ENCODE results near the gene SLC39A1. TPM values are rescaled to one million over a fixed set of nuclear protein-coding genes. Genes with fewer than 3 reads are reported as not detected.

Gene SLC39A1
- total RNA-seq, 1 experiment from 2014 or later: 377 TPM

DNA sequence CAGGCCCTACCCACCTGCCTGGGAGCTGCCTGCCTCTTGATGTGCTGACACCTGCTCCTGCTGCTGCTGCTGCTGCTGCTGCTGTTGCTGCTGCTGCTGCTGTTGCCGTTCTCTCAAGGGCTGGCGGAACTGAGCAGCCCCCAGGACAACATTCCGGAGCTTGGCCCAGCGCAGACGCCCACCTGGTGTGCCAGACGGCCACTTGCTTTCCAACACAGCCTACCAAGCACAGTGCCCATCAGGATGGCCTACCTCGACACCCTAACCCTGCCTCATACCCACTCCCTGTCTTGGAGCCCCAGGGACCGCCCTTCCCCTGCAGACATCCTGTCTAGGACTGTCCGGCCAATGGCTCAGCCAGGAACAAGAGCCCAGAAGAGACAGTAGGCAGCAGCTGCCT lies 28.6 kb downstream of the SLC39A1 start:
- DNase-seq: no peak
- peaks cover 38% of the 10 kb centered on the region for H3K36me3 ChIP-seq (replicated peaks; ENCODE audit: control insufficient read depth, insufficient read depth, low read length)
- no peak overlapping the region for H3K4me3 ChIP-seq (ENCODE audit: insufficient read depth, low read depth, low read length)

DNA sequence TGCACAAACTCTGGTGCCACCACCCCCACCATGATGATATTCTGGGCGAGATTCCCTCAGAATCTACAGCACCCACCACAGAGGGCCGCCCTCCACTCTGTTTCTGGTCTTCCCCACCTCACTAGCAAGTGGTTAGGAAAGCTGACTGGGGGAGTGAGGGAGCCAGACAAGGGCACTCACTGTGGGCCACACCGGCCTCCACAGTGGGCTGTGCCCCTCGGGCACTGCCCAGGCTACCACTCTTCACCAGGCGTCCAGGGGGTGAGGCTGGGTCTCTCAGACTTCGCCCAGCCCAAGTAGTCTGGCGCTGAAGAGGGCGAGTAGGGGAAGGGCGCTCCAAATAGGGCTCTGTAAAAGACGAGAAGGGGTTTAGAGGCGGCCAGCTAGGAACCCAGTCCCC lies 29.4 kb downstream of the SLC39A1 start:
- no peak for DNase-seq
- peaks cover 36% of the 10 kb centered on the region for H3K36me3 ChIP-seq (replicated peaks; ENCODE audit: control insufficient read depth, insufficient read depth, low read length)
- no peaks in the 10 kb centered on the region for H3K27me3 ChIP-seq (ENCODE audit: control insufficient read depth, insufficient read depth, low read length)
- no peak overlapping the region for H3K4me3 ChIP-seq (ENCODE audit: insufficient read depth, low read depth, low read length)

More for the DNA sequence above, 28.6 kb downstream of the SLC39A1 start:
- H3K27me3 ChIP-seq (ENCODE audit: control insufficient read depth, insufficient read depth, low read length): no peaks in the 10 kb centered on the region

DNA sequence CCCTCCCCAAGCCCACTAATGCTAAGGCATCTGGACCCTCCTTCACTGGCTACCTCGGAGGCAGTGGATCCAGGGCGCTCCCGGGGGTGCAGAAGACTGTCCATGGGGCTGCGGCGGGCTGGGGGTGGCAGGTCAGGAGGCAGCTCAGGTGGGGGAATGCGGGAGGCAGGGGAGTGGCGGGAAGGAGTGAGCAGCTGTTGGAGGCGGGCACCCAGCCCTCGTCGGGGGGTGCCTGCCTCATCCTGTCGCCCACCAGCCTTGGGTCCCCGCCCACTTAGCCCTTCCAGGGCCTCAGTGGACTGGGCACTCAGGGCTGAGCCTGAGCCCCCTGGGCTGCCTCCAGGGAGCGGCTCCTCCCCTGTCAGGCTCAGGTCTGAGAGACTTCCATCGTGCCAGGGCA lies 29.9 kb downstream of the SLC39A1 start:
- Histone ChIP-seq H3K27me3 (ENCODE audit: control insufficient read depth, insufficient read depth, low read length) (no peaks in the 10 kb centered on the region), H3K4me3 (ENCODE audit: insufficient read depth, low read depth, low read length) (no peak overlapping the region), H3K36me3 (replicated peaks; ENCODE audit: control insufficient read depth, insufficient read depth, low read length) (peaks cover 34% of the 10 kb centered on the region)
- DNase-seq: peak; percentile 43

DNA sequence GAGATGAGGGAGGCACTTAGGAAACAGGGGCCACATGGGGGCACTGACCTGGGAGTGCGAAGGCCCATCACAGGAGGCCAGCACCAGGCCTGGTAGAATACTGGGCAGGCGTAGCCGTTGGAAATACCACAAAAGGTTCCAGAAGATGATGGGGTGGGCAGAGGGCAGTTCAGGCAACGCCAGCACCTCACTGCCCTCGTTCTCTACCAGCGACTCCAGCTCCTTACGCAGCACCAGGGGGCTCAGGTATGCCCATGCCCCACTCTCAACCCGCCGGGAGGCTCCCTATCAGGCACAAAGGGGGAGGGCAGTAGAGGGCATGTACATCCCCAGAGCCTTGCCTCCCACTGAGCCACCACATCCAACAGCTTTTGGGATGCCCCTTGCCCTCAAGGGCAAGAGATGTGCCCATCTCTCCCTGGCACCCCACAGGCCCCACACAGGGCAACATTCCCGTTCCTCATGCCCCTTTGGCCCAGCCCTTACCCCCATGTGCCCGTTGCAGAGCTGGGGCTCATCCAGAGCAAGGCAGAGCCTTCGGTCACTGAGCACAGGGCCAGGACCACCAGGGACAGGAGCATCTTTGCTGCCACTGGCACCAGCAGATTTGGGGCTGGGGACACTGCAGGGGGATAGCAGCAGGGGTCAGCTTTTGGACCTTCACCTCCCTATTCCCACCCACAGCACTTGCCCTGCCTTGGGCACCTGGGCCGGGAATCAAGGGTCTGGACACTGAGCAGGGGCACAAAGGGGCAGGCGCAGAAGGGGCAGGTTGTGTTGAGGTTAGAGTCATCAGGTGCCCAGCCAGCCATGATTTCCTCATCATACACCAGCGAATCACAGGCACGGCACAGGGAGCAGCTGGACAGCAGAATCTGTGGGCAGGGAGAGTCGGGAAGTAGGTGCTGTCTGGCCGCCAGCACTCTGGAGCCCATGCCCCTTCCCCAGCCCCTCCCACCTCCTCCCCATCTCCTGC lies 30.9 kb downstream of the SLC39A1 start:
- Histone ChIP-seq H3K4me3 (ENCODE audit: insufficient read depth, low read depth, low read length) (no peak overlapping the region), H3K27me3 (ENCODE audit: control insufficient read depth, insufficient read depth, low read length) (no peaks in the 10 kb centered on the region), H3K36me3 (replicated peaks; ENCODE audit: control insufficient read depth, insufficient read depth, low read length) (peaks cover 30% of the 10 kb centered on the region)
- DNase-seq: peak; percentile 37

DNA sequence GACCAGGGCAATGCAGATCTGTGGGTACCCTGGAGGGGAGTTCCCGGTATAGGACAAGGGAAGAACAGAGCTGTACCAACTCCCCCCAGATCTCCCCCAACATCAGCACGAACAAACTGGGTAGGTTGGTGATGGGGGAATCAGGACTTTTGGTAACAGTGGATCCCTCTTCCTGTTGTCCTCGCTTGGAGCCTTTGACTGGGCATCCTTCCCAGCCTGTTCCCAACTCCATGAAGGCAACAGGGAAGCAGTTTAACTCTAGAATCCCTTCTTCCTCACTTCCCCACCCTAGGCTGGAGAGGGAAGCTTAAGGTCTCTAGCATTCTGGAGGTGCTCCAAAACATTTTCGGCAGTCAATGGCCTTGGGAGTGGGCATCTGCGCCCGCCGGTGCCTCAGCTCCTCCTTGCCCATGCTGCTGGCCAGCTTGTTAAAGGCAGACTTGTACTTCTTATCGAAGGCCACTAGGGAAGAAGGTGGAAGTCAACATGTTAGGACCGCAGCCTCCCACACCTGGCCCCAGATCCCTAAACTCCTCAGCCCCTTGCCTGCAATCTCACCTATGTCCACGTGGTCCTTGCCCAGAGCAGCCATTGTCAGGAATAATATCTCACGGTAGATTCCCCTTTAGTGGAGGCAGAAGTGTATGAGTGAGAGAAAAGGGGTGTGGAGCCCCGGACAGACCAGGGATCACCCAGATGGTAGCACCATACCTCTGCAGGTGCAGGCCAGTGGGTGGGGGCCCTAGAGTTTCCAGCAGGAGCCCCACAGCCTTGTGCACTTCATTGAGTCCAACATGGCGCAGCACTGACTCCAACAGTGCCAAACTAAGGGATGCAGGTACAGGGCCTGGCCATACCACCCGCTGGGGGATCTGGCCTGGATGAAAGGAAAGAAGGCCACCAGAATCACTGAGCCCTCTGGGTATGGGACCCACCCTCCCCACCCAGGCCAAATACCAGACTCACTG lies 33.1 kb downstream of the SLC39A1 start:
- no peak overlapping the region for H3K4me3 ChIP-seq (ENCODE audit: insufficient read depth, low read depth, low read length)
- peak; percentile 67 for DNase-seq
- H3K36me3 ChIP-seq (replicated peaks; ENCODE audit: control insufficient read depth, insufficient read depth, low read length): peaks cover 18% of the 10 kb centered on the region
- no peaks in the 10 kb centered on the region for H3K27me3 ChIP-seq (ENCODE audit: control insufficient read depth, insufficient read depth, low read length)

DNA sequence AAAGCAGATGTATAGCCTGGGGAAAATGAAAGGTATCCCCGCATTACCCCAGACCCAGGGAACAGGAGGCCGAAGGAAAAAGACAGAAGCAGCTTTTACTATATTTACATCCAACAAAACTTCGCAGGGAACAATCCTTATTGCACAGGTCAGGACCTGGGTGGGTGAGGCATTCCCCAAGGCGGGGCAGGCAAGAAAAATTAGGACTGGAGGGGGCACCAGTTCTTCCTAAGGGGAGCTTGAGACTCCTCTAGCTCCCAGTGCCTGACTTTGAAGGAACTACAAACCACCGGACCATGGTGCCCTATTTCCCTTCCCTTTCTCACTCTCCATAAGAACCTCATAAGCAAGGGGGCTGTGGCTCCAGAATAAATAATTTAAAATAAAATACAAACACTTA lies 33.9 kb downstream of the SLC39A1 start:
- H3K27me3 ChIP-seq (ENCODE audit: control insufficient read depth, insufficient read depth, low read length): no peaks in the 10 kb centered on the region
- DNase-seq: peak; percentile 21
- no peak overlapping the region for H3K4me3 ChIP-seq (ENCODE audit: insufficient read depth, low read depth, low read length)

DNA sequence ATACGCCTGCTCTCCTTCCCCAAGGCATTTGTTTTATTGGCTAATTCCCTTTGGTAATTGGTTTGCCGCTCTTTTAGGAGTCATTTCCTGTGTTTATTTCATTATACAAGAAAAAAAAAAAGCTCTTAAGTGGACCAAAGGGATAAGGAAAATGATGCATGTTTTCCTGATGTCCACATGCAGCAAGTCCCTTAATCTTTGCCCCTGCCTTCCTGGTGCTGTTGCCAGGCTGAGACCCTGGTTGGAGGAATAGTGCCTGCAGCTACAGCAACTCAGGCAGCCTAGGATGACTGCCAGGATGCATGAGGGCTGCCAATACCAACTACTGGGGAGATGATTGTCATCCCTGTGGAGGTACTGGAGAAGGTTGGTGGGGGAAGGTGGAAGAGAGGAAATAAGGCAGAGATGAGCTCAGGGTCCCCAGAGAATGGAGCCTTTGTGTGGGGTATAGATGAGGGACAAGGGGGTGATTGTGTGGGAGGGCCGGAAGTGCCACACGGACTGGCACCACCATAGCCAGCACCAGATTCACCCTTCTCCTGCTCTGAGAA lies 34.5 kb downstream of the SLC39A1 start:
- peak; percentile 22 for DNase-seq
- peaks cover 14% of the 10 kb centered on the region for H3K36me3 ChIP-seq (replicated peaks; ENCODE audit: control insufficient read depth, insufficient read depth, low read length)
- H3K4me3 ChIP-seq (ENCODE audit: insufficient read depth, low read depth, low read length): no peak overlapping the region
- no peaks in the 10 kb centered on the region for H3K27me3 ChIP-seq (ENCODE audit: control insufficient read depth, insufficient read depth, low read length)

More for the DNA sequence above, 33.9 kb downstream of the SLC39A1 start:
- H3K36me3 ChIP-seq (replicated peaks; ENCODE audit: control insufficient read depth, insufficient read depth, low read length): peaks cover 15% of the 10 kb centered on the region

DNA sequence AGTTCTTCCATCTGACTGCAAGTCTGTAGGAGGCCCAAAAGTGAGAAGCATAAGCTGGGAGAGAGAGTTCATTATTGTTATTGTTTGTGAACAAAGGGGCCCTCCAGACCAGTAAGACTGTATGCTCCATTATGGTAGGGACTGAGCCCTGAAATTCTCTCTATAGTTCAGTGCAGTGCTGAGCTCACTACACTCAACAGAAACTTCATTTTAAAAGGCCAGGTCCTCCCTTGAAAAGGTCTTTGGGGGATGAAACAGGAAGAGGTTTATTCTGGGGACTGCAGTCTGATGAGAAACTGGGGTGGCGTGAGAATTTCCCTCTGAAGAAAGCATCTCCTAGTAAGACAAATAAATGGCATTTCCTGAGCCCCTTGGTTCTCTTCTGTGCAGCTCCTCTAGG lies 35.1 kb downstream of the SLC39A1 start:
- DNase-seq: no peak
- Histone ChIP-seq H3K4me3 (ENCODE audit: insufficient read depth, low read depth, low read length) (no peak overlapping the region), H3K36me3 (replicated peaks; ENCODE audit: control insufficient read depth, insufficient read depth, low read length) (peaks cover 13% of the 10 kb centered on the region), H3K27me3 (ENCODE audit: control insufficient read depth, insufficient read depth, low read length) (no peaks in the 10 kb centered on the region)

DNA sequence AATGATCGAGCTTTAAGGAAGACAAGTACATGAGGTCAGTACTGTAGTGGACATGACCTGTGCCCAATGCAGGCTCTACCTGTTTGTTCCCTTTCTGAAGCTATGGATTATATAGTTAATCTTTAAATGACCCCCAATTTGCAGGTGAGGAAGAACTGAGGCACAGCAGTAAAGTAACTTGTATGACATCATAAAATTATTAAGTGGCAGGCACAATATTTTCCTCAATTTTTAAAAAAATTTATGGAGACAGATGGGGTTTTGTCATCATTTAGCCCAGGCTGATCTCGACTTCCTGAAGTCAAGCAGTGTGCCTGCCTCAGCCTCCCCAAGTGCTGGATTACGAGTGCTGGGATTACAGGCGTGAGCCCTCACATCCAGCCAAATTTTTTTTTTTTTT lies 36.9 kb downstream of the SLC39A1 start:
- DNase-seq: no peak
- Histone ChIP-seq H3K4me3 (ENCODE audit: insufficient read depth, low read depth, low read length) (no peak overlapping the region), H3K36me3 (replicated peaks; ENCODE audit: control insufficient read depth, insufficient read depth, low read length) (peaks cover 6% of the 10 kb centered on the region), H3K27me3 (ENCODE audit: control insufficient read depth, insufficient read depth, low read length) (no peaks in the 10 kb centered on the region)

DNA sequence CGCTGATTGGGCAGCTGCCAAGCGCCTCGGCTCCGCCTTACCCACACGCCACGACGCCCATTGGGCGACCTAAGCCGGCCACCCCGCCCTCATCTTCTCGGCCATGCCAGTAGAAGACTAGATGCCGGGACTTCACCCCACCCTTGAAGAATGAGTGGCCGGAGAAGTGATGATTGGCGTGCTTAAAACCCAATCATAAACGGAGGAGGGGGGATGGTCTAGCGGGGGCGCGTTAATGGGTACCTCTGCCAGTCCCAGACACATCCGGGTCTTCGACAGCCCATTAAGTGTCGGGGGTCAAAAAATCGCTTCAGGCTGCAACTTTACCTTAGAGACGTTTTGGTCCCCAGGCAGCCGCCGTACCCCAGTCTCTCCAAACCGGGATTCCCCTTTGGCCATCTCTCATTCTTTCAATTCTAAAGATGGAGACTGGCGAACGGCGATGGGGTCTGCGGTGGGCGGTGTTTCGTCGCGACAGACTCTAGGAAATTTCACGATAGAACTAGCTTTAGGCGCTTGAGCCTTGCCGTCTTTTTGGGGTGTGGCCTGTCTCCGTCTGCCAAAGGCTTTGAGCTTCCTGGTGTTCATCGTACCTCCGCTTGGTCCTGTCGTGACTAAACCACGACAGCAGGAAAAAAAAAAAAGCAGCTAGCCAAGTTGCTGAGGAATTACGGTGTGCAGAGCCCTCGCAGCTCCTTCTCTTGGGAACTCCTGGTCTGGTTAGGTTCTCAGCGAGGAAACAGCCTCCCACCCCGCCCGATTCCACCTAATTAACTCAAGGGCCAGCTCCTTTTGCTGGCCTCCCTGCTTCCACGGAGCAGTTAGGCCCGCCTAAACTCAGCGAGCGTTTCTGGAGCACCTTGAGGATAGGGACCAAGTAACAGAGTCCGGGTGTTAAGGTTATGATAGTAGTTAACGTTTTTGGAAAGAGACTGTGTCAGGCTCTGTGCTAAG lies 40.1 kb downstream of the SLC39A1 start, which contains the start of gene GATAD2B:
TSS of gene GATAD2B (minus strand) at position 1 of the 954 bp plus-strand sequence. CDS start 94,625 bp downstream, outside the sequence.
- H3K27me3 ChIP-seq (ENCODE audit: control insufficient read depth, insufficient read depth, low read length): no peaks in the 10 kb centered on the region

DNA sequence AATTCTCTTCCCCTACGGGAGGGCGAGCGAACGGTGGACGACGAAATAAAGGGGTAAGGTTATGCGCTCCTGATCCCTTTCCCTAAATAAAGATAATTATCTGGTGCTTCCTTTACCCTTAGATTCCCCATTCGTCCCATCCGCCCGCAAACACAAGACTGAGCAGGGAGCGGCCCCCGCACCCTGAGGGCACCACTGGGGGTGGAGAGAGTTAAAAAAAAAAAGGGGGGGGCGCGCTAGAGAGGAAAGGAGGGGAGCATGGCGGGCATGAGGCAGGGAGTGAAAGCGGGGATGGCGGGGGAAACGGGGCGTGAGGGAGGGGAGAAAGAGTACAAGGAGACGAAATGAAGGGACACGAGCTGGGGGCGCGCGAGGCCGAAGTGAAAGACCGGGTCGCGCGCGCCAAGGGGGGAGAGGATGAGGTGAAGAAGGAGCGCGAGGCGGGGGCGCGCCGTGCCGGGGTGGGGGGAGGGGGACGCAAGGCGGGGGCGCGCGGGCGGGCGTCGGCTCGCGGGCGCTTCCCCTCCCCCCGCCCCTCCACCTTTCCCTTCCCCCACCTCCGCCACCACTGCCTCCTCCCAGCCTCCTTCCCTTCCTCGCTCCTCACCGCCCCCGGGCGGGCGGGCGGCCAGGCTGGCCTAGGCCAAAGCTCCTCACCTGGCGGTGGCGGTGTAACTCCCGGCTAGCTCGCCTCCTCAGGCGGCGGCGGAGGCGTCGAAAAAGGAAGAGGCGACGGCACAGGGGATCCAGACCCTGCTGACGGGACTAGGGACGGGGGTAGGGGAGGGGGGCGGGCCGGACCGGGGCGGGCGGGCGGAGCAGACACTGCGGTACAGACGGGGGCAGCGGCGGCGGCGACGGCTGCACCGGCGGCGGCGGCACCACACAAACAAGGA lies 41.0 kb downstream of the SLC39A1 start:
- DNase-seq: peak; percentile 94
- no peaks in the 10 kb centered on the region for H3K27me3 ChIP-seq (ENCODE audit: control insufficient read depth, insufficient read depth, low read length)
- peak overlapping the region; percentile 84 for H3K4me3 ChIP-seq (ENCODE audit: insufficient read depth, low read depth, low read length)
- no peaks in the 10 kb centered on the region for H3K36me3 ChIP-seq (replicated peaks; ENCODE audit: control insufficient read depth, insufficient read depth, low read length)

More for the DNA sequence above, 40.1 kb downstream of the SLC39A1 start, which contains the start of gene GATAD2B:
- peak; percentile 98 for DNase-seq
- no peaks in the 10 kb centered on the region for H3K36me3 ChIP-seq (replicated peaks; ENCODE audit: control insufficient read depth, insufficient read depth, low read length)
- peak within 1 kb of the TSS; percentile 84 for H3K4me3 ChIP-seq (ENCODE audit: insufficient read depth, low read depth, low read length)

DNA sequence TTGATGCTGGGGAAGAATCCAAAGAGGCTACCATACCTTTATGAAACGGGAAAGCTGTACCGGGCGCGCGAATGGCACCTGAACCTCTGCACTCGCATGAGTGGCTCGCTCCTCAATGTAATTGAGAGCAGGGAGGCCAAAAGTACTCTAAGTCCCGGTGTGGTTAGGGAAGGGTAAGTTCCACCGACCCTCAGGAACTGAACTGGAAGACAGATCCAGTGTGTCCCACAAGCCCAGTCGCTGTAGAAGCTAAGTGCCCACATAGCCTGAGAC lies 41.6 kb downstream of the SLC39A1 start:
- peak overlapping the region; percentile 84 for H3K4me3 ChIP-seq (ENCODE audit: insufficient read depth, low read depth, low read length)
- no peak for DNase-seq
- H3K36me3 ChIP-seq (replicated peaks; ENCODE audit: control insufficient read depth, insufficient read depth, low read length): no peaks in the 10 kb centered on the region
- no peaks in the 10 kb centered on the region for H3K27me3 ChIP-seq (ENCODE audit: control insufficient read depth, insufficient read depth, low read length)
